ENCODE measurements around the gene CDC42BPB. TPM values are rescaled to one million over a fixed set of nuclear protein-coding genes. Genes with fewer than 3 reads are reported as not detected.

The CDC42BPB gene
- total RNA-seq, 1 donor from 2014 or later, result 116 TPM

GRCh38 chr14:103030741-103031565 is 26.4 kb downstream of the CDC42BPB start:
- no peak overlapping the region for H3K27ac ChIP-seq (ENCODE audit: low read depth, low read length)
- no peaks in the 10 kb centered on the region for H3K27me3 ChIP-seq (ENCODE audit: insufficient read depth, low read length)
- no peaks in the 10 kb centered on the region for H3K9me3 Mint-ChIP-seq (ENCODE audit: unreplicated experiment)
- FAIRE-seq (no peak), DNase-seq (ENCODE audit: low read depth) (no peak)
- H4K20me1 ChIP-seq (ENCODE audit: insufficient read depth, low read length), result peaks cover 85% of the 10 kb centered on the region
- H3K36me3 ChIP-seq (ENCODE audit: insufficient read depth, low read length), result no peaks in the 10 kb centered on the region
- H3K27me3 Mint-ChIP-seq (ENCODE audit: low read depth, unreplicated experiment), result no peaks in the 10 kb centered on the region
- H3K36me3 Mint-ChIP-seq (ENCODE audit: low read depth, unreplicated experiment), result no peaks in the 10 kb centered on the region
- H3K4me1 Mint-ChIP-seq (ENCODE audit: low read depth, unreplicated experiment), result peaks cover 9% of the 10 kb centered on the region
- no peak for TF ChIP-seq CTCF (IDR thresholded peaks at IDR 0.05; ENCODE audit: insufficient read depth, low read depth, low read length)
- TF ChIP-seq EZH2 (IDR thresholded peaks at IDR 0.05; ENCODE audit: insufficient read depth, low read length), result no peak
- H3K4me2 ChIP-seq (ENCODE audit: low read length), result no peak overlapping the region
- H3K9ac ChIP-seq (ENCODE audit: low read length), result no peak overlapping the region
- no peak overlapping the region for H3K27ac Mint-ChIP-seq (ENCODE audit: unreplicated experiment)
- no peaks in the 10 kb centered on the region for H3K9me3 ChIP-seq (ENCODE audit: insufficient read depth, low read depth, low read length)
- H3K4me3 Mint-ChIP-seq (ENCODE audit: unreplicated experiment), result no peak overlapping the region
- no peak overlapping the region for H3K4me3 ChIP-seq (ENCODE audit: insufficient read depth, low read depth, low read length)
- peaks cover 95% of the 10 kb centered on the region for H3K79me2 ChIP-seq (ENCODE audit: insufficient read depth, low read length)
- no peak overlapping the region for H2AFZ ChIP-seq (ENCODE audit: low read depth, low read length)
- peaks cover under 1% of the 10 kb centered on the region for H3K4me1 ChIP-seq (ENCODE audit: insufficient read depth, low read length)

DNA sequence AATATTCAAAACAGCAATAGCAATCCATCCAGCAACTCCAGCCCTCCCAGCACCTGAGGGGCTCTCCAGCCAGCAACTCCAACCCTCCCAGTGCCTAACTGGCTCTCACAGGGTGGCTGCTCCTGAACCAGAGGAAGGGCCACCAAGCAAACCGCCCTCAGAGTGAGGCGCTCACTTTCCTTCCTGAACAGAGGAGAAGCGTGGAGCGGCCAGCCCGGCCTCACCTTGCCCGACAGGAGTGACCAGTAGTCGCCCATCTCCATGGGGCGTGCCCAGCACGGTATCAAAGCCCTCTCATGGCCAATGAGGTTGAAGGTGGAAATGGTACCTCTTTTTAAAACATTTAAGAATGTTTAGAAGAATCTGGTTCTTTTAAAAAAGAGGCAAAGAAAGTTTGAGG is 27.4 kb downstream of the CDC42BPB start:
- peaks cover 16% of the 10 kb centered on the region for H3K4me1 Mint-ChIP-seq (ENCODE audit: low read depth, unreplicated experiment)
- H3K9ac ChIP-seq (ENCODE audit: low read length), result no peak overlapping the region
- no peak for TF ChIP-seq EZH2 (IDR thresholded peaks at IDR 0.05; ENCODE audit: insufficient read depth, low read length)
- no peak for TF ChIP-seq CTCF (IDR thresholded peaks at IDR 0.05; ENCODE audit: insufficient read depth, low read depth, low read length)
- H3K36me3 ChIP-seq (ENCODE audit: insufficient read depth, low read length), result no peaks in the 10 kb centered on the region
- FAIRE-seq, result no peak
- no peak overlapping the region for H3K4me2 ChIP-seq (ENCODE audit: low read length)
- no peak overlapping the region for H3K4me3 ChIP-seq (ENCODE audit: insufficient read depth, low read depth, low read length)
- H3K36me3 Mint-ChIP-seq (ENCODE audit: low read depth, unreplicated experiment), result peaks cover 3% of the 10 kb centered on the region
- peaks cover 96% of the 10 kb centered on the region for H3K79me2 ChIP-seq (ENCODE audit: insufficient read depth, low read length)
- peaks cover 86% of the 10 kb centered on the region for H4K20me1 ChIP-seq (ENCODE audit: insufficient read depth, low read length)
- no peak overlapping the region for H2AFZ ChIP-seq (ENCODE audit: low read depth, low read length)
- peaks cover 9% of the 10 kb centered on the region for H3K4me1 ChIP-seq (ENCODE audit: insufficient read depth, low read length)
- H3K4me3 Mint-ChIP-seq (ENCODE audit: unreplicated experiment), result no peak overlapping the region
- H3K27ac ChIP-seq (ENCODE audit: low read depth, low read length), result no peak overlapping the region
- H3K27me3 Mint-ChIP-seq (ENCODE audit: low read depth, unreplicated experiment), result no peaks in the 10 kb centered on the region
- no peaks in the 10 kb centered on the region for H3K9me3 ChIP-seq (ENCODE audit: insufficient read depth, low read depth, low read length)
- no peak for DNase-seq (ENCODE audit: low read depth)
- no peaks in the 10 kb centered on the region for H3K27me3 ChIP-seq (ENCODE audit: insufficient read depth, low read length)
- no peak overlapping the region for H3K27ac Mint-ChIP-seq (ENCODE audit: unreplicated experiment)
- no peaks in the 10 kb centered on the region for H3K9me3 Mint-ChIP-seq (ENCODE audit: unreplicated experiment)

- TF ChIP-seq EZH2 (IDR thresholded peaks at IDR 0.05; ENCODE audit: insufficient read depth, low read length), result no peak
- TF ChIP-seq CTCF (IDR thresholded peaks at IDR 0.05; ENCODE audit: insufficient read depth, low read depth, low read length), result no peak
- Mint-ChIP-seq H3K9me3 (ENCODE audit: unreplicated experiment) (no peaks in the 10 kb centered on the region), H3K4me1 (ENCODE audit: low read depth, unreplicated experiment) (peaks cover 27% of the 10 kb centered on the region), H3K27me3 (ENCODE audit: low read depth, unreplicated experiment) (no peaks in the 10 kb centered on the region), H3K4me3 (ENCODE audit: unreplicated experiment) (no peak overlapping the region), H3K36me3 (ENCODE audit: low read depth, unreplicated experiment) (peaks cover 3% of the 10 kb centered on the region), H3K27ac (ENCODE audit: unreplicated experiment) (peak overlapping the region; percentile 47)
- Histone ChIP-seq H3K4me3 (ENCODE audit: insufficient read depth, low read depth, low read length) (no peak overlapping the region), H3K4me1 (ENCODE audit: insufficient read depth, low read length) (peaks cover 13% of the 10 kb centered on the region), H3K9ac (ENCODE audit: low read length) (no peak overlapping the region), H3K27ac (ENCODE audit: low read depth, low read length) (no peak overlapping the region), H3K4me2 (ENCODE audit: low read length) (no peak overlapping the region), H3K79me2 (ENCODE audit: insufficient read depth, low read length) (peaks cover 96% of the 10 kb centered on the region), H3K9me3 (ENCODE audit: insufficient read depth, low read depth, low read length) (no peaks in the 10 kb centered on the region), H3K27me3 (ENCODE audit: insufficient read depth, low read length) (no peaks in the 10 kb centered on the region), H3K36me3 (ENCODE audit: insufficient read depth, low read length) (no peaks in the 10 kb centered on the region), H2AFZ (ENCODE audit: low read depth, low read length) (no peak overlapping the region), H4K20me1 (ENCODE audit: insufficient read depth, low read length) (peaks cover 79% of the 10 kb centered on the region)
- DNase-seq (ENCODE audit: low read depth), result no peak
- no peak for FAIRE-seq
These were observed 28.6 kb downstream of the CDC42BPB start for GRCh38 chr14:103028772-103029171.
